SKM-1 (cell line): Measurements from ENCODE around the gene RABEPK.
"Not testable (repeated sequence)": the region's sequence is repeated elsewhere in the genome, so short reads cannot be mapped to it uniquely, and the experiment has no call there.

ENCODE experiments used
- DNase-seq: peaks from one replicate; lab custom pipeline; 2025; ENCODE audit not compliant: unreplicated experiment; lab: John Stamatoyannopoulos, UW

RABEPK gene

DNA sequence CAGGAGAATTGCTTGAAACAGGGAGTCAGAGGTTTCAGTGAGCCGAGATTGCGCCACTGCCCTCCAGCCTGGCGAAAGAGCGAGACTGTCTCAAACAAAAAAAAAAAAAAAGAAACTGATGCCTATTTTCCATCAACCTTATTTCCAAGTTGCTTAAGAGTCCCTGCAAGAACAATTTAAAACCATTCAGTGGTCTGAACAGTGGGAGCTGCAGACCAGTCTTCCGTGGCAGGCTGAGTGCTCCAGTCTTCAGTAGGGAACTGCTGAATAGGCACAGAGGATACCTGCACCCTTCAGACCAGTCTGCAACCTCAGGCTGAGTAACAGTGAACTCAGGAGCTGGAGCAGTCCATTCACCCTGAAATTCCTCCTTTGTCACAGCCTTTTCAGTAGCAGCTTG lies 5.9 kb upstream of the RABEPK start:
- DNase-seq, result not testable (repeated sequence)

DNA sequence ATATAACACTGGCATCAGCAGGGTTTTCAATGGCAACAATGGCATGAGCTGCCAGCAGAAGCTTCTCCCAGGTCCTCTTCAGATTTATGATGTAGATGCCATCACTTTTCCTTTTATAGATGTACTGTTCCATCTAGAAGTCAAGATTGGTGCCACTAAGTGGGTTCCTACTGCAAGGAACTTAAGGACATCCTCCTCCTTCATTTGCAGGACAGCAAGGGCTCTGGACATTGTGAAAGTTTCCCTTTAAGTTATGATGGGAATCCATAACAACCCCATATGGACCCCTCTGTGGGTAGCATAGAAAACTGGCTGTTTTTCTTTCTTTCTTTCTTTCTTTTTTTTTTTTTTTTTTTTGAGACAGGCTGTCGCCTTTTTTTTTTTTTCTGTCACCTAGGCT lies 4.8 kb upstream of the RABEPK start:
- not testable (repeated sequence) for DNase-seq

DNA sequence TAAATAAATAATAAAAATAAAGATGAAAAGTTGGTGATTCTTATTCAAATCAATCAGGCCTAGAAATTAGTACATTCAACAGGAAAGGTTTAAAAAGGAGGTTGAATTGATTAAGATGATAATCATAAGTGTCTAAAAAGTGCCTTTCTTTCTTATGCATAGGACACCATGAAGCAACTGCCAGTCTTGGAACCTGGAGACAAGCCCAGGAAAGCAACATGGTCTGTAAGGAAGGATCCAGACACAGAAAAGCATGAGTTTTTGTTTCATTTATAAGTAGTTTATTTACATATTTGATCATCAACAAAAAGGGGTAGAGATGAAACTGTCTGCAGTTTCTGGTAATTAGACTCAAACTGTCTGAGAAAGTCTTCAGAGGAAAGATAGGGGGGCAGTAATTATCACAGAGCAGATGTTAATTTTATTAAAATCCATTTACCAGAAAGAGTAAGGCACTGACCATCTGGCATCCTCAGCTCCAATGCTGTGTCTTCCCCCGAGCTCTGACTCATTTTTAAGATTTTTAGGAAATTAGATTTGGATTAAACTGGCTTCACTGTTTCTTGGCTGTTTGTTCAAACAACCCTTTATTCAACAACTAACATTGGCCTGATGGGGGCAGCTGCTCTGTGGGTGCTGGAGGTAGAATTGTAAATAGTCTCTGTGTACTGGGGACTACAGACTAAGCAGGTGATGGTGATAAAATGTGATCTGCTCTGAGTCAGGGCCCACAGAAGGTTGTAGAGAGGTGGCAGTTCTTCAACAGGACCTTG lies 2.7 kb downstream of the RABEPK start:
- no peak for DNase-seq

DNA sequence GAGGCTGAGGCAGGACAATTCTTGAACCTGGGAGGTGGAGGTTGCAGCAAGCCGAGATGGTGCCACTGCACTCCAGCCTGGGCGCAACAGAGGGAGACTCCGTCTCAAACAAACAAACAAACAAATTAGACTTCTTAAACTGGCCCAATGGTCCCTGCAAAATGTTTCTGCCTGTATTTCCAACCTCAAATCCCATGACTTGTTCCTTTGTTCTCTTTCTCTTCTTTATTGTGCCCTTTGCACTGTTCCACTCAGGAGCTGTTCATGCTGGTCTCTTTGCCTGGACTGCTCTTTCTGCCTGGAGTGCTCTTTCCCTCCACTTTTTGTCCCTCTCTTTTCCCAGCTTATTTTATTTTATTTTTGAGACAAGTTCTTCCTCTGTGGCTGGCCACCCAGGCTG lies 4.1 kb downstream of the RABEPK start:
- no peak for DNase-seq

GRCh38 chr9:125214186-125214585 lies 13.8 kb downstream of the RABEPK start:
- no peak for DNase-seq

- no peak for DNase-seq
Measured at GRCh38 chr9:125218621-125219020, 18.3 kb downstream of the RABEPK start.

DNA sequence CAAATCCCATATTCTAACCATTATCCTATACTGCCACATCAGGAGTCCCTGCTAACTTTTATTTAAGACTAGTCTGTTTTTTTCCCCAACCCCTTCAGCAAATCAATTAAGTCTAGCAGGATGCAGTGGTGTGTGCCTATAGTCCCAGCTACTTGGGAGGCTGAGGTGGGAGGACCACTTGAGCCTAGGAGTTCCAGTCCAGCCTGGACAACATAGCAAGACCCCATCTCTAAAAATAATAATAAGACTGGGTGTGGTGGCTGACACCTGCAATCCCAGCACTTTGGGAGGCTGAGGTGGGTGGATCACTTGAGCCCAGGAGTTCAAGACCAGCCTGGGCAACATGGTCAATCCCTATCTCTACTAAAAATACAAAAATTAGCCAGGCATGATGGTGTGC lies 24.5 kb downstream of the RABEPK start:
- DNase-seq, result not testable (repeated sequence)

DNA sequence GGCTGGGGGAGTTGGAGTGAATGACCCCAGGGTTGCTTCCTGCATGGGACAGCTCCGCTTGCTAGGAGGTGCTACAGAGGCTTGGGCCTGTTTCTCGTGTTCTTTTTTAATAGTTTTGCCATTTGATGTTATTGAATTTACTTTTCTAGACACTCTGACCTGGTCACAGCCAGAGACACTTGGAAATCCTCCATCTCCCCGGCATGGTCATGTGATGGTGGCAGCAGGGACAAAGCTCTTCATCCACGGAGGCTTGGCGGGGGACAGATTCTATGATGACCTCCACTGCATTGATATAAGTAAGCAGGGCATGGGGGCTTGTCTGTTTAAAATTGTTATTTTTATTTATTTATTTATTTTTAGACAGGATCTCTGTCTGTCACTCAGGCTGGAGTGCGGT lies 27.4 kb downstream of the RABEPK start:
- no peak for DNase-seq

DNA sequence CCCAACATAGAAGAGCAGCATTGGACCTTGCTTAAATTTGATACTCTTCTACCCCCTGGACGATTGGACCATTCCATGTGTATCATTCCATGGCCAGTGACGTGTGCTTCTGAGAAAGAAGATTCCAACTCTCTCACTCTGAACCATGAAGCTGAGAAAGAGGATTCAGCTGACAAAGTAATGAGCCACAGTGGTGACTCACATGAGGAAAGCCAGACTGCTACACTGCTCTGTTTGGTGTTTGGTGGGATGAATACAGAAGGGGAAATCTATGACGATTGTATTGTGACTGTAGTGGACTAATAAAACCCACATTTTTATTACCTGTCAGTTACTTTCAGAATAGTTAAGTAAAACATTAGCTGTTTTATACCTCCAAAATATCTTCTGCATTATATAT lies 33.3 kb downstream of the RABEPK start:
- DNase-seq, result no peak

DNA sequence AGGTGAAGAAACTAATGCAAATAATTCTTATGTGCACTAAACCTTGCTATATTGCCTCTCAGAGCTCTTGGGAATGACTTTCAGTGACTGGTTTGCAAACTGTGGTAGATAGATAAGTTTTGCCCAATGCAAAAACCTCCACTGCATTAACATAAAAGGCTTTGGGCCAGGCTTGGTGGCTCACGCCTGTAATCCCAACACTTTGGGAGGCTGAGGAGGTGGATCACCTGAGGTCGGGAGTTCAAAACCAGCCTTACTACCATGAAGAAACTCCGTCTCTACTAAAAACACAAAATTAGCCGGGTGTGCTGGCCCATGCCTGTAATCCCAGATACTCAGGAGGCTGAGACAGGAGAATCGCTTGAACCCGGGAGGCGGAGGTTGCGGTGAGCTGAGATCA lies 33.8 kb downstream of the RABEPK start:
- not testable (repeated sequence) for DNase-seq

- no peak for DNase-seq
Measured at GRCh38 chr9:125235804-125236519, 35.6 kb downstream of the RABEPK start.

DNA sequence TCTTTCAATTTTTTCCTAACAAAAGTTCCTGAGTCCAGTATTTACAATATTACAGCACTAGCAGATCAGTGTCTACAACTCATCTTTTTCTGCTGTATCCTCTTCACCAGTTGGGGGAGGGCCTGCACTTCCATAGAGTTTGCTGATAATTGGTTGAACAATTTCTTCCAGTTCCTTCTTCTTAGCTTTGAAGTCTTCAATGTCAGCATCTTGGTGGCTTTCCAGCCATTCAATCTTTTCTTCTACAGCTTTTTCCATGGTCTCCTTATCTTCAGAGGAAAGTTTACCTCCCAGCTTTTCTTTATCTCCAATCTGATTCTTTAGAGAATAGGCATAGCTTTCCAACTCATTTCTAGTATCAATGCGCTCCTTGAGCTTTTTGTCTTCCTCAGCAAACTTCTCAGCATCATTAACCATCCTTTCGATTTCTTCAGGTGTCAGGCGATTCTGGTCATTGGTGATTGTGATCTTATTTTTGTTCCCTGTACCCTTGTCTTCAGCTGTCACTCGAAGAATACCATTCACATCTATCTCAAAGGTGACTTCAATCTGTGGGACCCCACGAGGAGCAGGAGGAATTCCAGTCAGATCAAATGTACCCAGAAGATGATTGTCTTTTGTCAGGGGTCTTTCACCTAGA lies 36.3 kb downstream of the RABEPK start:
- not testable (repeated sequence) for DNase-seq

GRCh38 chr9:125238127-125238914 lies 38.0 kb downstream of the RABEPK start:
- no peak for DNase-seq

GRCh38 chr9:125238915-125239446 lies 38.6 kb downstream of the RABEPK start:
- DNase-seq, result no peak

DNA sequence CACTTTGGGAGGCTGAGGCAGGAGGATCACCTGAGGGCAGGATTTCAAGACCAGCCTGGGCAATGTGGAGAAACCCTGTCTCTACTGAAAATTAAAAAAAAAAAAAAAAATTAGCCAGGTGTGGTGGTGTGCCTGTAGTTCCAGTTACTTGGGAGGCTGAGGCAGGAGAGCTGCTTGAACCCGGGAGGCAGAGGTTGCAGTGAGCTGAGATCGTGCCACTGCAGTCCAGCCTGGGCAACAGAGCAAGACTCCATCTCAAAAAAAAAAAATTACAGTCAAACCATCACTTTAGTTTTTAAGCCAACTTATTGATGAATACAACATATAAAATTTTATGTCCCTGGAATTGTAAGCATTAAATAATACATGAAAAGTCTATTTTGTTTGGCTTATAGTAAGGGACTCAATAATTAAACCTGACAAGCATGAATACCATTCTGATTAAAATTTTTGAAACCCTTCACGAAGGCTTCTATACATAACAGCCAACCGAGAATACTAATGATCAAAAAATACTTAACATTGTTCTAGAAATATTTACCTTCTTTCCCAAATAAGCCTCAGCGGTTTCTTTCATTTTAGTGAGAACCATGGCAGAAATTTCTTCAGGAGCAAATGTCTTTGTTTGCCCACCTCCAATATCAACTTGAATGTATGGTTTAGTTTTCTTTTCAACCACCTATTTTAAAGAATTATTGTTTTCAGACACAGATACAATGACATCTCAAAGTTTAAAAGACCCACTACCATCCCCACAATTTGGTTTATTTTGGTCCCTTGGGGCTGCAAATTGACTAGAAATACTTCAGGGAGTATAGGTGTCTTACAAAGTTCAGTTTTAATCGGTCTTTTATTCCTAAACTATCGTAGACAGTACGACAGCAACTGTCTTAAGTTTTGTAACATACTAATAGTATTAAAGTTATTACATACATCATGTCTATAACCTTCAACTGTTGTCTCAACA lies 39.6 kb downstream of the RABEPK start:
- no peak for DNase-seq

DNA sequence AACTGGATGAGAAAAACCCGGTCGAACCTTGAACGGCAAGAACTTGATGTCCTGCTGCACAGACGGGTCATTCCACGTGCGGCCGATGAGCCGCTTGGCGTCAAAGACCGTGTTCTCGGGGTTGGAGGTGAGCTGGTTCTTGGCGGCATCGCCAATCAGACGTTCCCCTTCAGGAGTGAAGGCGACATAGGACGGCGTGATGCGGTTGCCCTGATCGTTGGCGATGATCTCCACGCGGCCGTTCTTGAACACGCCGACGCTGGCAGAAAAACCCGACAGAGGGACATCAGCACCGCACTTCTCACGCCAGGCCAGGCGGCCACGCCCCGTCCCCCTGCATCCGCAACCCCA lies 40.3 kb downstream of the RABEPK start:
- DNase-seq, result no peak

DNA sequence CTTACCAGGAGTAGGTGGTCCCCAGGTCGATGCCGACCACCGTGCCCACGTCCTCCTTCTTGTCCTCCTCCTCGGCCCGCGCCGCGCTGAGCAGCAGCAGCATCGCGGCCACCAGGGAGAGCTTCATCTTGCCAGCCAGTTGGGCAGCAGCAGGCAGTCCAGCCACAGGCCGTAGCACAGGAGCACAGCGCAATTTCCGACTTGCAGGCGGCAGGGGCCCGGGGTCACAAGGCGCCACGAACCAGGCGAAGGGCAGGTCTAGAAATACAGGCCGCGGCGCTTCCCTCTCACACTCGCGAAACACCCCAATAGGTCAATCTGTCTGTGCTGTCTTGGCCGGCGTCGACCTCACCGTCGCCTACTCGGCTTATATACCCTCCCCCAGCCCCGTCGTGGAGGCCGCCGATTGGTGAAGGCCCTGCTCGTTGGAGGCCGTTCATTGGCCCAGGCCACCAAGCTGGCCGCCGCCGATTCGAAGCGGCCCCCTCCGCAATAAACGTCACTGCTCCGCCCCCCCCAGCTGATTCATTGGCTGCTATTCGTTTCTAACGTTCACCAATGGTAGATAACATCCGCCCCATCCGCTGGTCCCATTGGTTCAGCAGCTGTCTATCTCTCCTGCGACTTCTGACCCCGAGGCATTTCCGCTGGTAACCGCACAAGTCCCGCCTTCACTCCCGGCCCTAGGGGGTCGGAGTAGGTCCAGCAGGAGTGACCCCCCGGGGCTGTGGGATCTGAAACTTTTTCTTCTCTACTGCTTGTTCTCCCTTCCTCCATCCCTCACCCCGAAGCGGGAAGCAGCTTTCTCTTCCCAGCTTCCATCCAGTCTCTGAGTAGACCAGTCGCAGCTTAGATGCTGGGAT lies 40.9 kb downstream of the RABEPK start, which contains the start of gene HSPA5:
Gene HSPA5, minus strand, starts transcription at position 344 of the 863 bp plus-strand sequence. Its CDS starts 217 bp downstream, at position 127.
- peak; percentile 99 for DNase-seq

- DNase-seq, result no peak
Measured at GRCh38 chr9:125241863-125242739, 41.8 kb downstream of the RABEPK start.
